SU-DHL-6 (cell line): ENCODE data around the gene PTPRCAP.

ENCODE experiments used
- H2AFZ ChIP-seq: fragments of 200-600 bp; sonication (generic); 2 replicates; pipeline ENCODE4 v1.6.1; 2014; ENCODE audit warnings: low read depth, mild to moderate bottlenecking, moderate library complexity, mixed read lengths, antibody characterized with exemption, low read length; ENCODE audit not compliant: severe bottlenecking
- H3F3A ChIP-seq: fragments of 200-600 bp; shearing (Covaris generic); 2 replicates; pipeline ENCODE4 v1.6.0; 2016; ENCODE audit warnings: antibody characterized with exemption, mild to moderate bottlenecking; ENCODE audit not compliant: insufficient read depth
- H3K27ac ChIP-seq: fragments of 200-600 bp; sonication (generic); 2 replicates; pipeline ENCODE4 v1.5.1; 2016; ENCODE audit warnings: low read depth, mild to moderate bottlenecking, low read length, moderate library complexity, mixed read lengths
- H3K27me3 ChIP-seq: fragments of 200-600 bp; sonication (generic), shearing (Covaris generic); 2 replicates; pipeline ENCODE4 v1.6.0; 2014; ENCODE audit warnings: mild to moderate bottlenecking, low read length
- H3K36me3 ChIP-seq: fragments of 200-600 bp; sonication (generic); 2 replicates; pipeline ENCODE4 v1.6.1; 2014; ENCODE audit warnings: mild to moderate bottlenecking, low read length, mixed read lengths
- H3K4me2 ChIP-seq: fragments of 300-600, 200-600 bp; shearing (Covaris generic), sonication (generic); 2 replicates; pipeline ENCODE4 v1.6.0; 2014; ENCODE audit warnings: low read length, low read depth, mild to moderate bottlenecking; ENCODE audit not compliant: poor library complexity, severe bottlenecking
- H3K4me3 ChIP-seq: fragments of 200-600 bp; sonication (generic); 2 replicates; pipeline ENCODE4 v1.5.1; 2014; ENCODE audit warnings: antibody characterized with exemption, low read length, mild to moderate bottlenecking, mixed read lengths; ENCODE audit not compliant: insufficient read depth, poor library complexity, severe bottlenecking
- H3K79me2 ChIP-seq: fragments of 200-600 bp; sonication (generic); 2 replicates; pipeline ENCODE4 v1.6.1; 2014; ENCODE audit warnings: mild to moderate bottlenecking, low read length, moderate library complexity; ENCODE audit not compliant: insufficient read depth
- H3K9ac ChIP-seq: fragments of 200-600 bp; sonication (generic); 2 replicates; pipeline ENCODE4 v1.7.0; 2014; ENCODE audit warnings: mild to moderate bottlenecking, low read length
- H3K9me2 ChIP-seq: fragments of 200-600 bp; sonication (generic); replicated peaks from 2 replicates; pipeline ENCODE4 v1.6.1; 2014; ENCODE audit warnings: low read length; ENCODE audit not compliant: insufficient read depth
- H3K9me3 ChIP-seq: fragments of 200-600 bp; sonication (generic); 2 replicates; pipeline ENCODE4 v1.6.1; 2014; ENCODE audit warnings: low read length, mixed read lengths; ENCODE audit not compliant: insufficient read depth
- H4K20me1 ChIP-seq: fragments of 200-600 bp; sonication (generic); 2 replicates; pipeline ENCODE4 v1.6.1; 2014; ENCODE audit warnings: low read depth, mild to moderate bottlenecking, antibody characterized with exemption, low read length, moderate library complexity, mixed read lengths
- CTCF ChIP-seq: fragments of 200-600 bp; sonication (generic); IDR thresholded peaks from one replicate; pipeline ENCODE4 v1.5.1; 2017; ENCODE audit warnings: antibody characterized with exemption, mild to moderate bottlenecking, low read length, moderate library complexity; ENCODE audit not compliant: insufficient read depth, poor library complexity, severe bottlenecking
- EZH2phosphoT487 ChIP-seq: fragments of 200-600 bp; sonication (generic), shearing (Covaris generic); conservative IDR thresholded peaks from 2 replicates; pipeline ENCODE4 v1.6.1; 2018; ENCODE audit warnings: mild to moderate bottlenecking, antibody characterized with exemption, low read length, moderate library complexity, mixed read lengths

The PTPRCAP gene

GRCh38 chr11:67407688-67408163 lies 29.8 kb downstream of the PTPRCAP start:
- TF ChIP-seq EZH2phosphoT487 = no peak
- TF ChIP-seq CTCF = no peak
- Histone ChIP-seq H4K20me1 (no peaks in the 10 kb centered on the region), H3F3A (peaks cover 50% of the 10 kb centered on the region), H3K36me3 (no peaks in the 10 kb centered on the region), H2AFZ (no peak overlapping the region), H3K9me3 (no peaks in the 10 kb centered on the region), H3K4me3 (no peak overlapping the region), H3K4me2 (peak overlapping the region; percentile 9), H3K9me2 (no peaks in the 10 kb centered on the region), H3K27me3 (no peaks in the 10 kb centered on the region), H3K27ac (peak overlapping the region; percentile 88), H3K9ac (0 out of 2 replicates have a peak overlapping the region, but pooled peaks have one; percentile 57), H3K79me2 (no peaks in the 10 kb centered on the region; the same call in 1 of the 2 replicates)

GRCh38 chr11:67406969-67407687 lies 30.4 kb downstream of the PTPRCAP start:
- Histone ChIP-seq H3K79me2 (no peaks in the 10 kb centered on the region; the same call in 1 of the 2 replicates), H3F3A (peaks cover 50% of the 10 kb centered on the region), H3K4me3 (no peak overlapping the region), H4K20me1 (no peaks in the 10 kb centered on the region), H3K4me2 (peak overlapping the region; percentile 9), H3K27me3 (no peaks in the 10 kb centered on the region), H2AFZ (no peak overlapping the region), H3K36me3 (no peaks in the 10 kb centered on the region), H3K9me3 (no peaks in the 10 kb centered on the region), H3K9me2 (no peaks in the 10 kb centered on the region), H3K9ac (no peak overlapping the region), H3K27ac (peak overlapping the region; percentile 88)
- TF ChIP-seq CTCF = no peak
- TF ChIP-seq EZH2phosphoT487 = no peak

- no peak overlapping the region for H2AFZ ChIP-seq
- H3K9me3 ChIP-seq = no peaks in the 10 kb centered on the region
- peak overlapping the region; percentile 88 for H3K27ac ChIP-seq
- no peaks in the 10 kb centered on the region for H3K9me2 ChIP-seq
- H3K4me3 ChIP-seq = no peak overlapping the region
- no peaks in the 10 kb centered on the region for H4K20me1 ChIP-seq
- TF ChIP-seq EZH2phosphoT487 (no peak), CTCF (no peak)
- H3K79me2 ChIP-seq = peaks cover under 1% of the 10 kb centered on the region
- no peaks in the 10 kb centered on the region for H3K27me3 ChIP-seq
- H3K36me3 ChIP-seq = no peaks in the 10 kb centered on the region
- H3K4me2 ChIP-seq = peak overlapping the region; percentile 83
- peaks cover 50% of the 10 kb centered on the region for H3F3A ChIP-seq
- no peak overlapping the region for H3K9ac ChIP-seq
Measured at GRCh38 chr11:67406420-67406968, 31.0 kb downstream of the PTPRCAP start.
